ENCODE results near the gene DRAM2.
A peak's percentile ranks its signal among the peaks of the same experiment; 100 is the strongest.
"Not testable (repeated sequence)": the region's sequence is repeated elsewhere in the genome, so short reads cannot be mapped to it uniquely, and the experiment has no call there.

Gene DRAM2

GRCh38 chr1:111141245-111142220 lies 1.6 kb upstream of the DRAM2 start:
- DNase-seq: no peak

- no peak for DNase-seq
Observed at GRCh38 chr1:111140680-111140967, 731 bp upstream of the DRAM2 start.

GRCh38 chr1:111139324-111139955 lies 453 bp downstream of the DRAM2 start:
- peak; percentile 53 for DNase-seq

GRCh38 chr1:111133866-111134265 lies 6.0 kb downstream of the DRAM2 start:
- DNase-seq: no peak

- no peak for DNase-seq
Observed at GRCh38 chr1:111131693-111132092, 8.2 kb downstream of the DRAM2 start.

GRCh38 chr1:111129376-111129775 lies 10.5 kb downstream of the DRAM2 start:
- DNase-seq: no peak

GRCh38 chr1:111127923-111128643 lies 11.8 kb downstream of the DRAM2 start:
- no peak for DNase-seq

GRCh38 chr1:111126354-111126753 lies 13.5 kb downstream of the DRAM2 start:
- DNase-seq: no peak

- DNase-seq: no peak
Observed at GRCh38 chr1:111116496-111116895, 23.4 kb downstream of the DRAM2 start.

GRCh38 chr1:111110197-111110899 lies 29.5 kb downstream of the DRAM2 start:
- DNase-seq: no peak

GRCh38 chr1:111104981-111105380 lies 34.9 kb downstream of the DRAM2 start:
- DNase-seq: no peak

GRCh38 chr1:111101854-111102642 lies 37.8 kb downstream of the DRAM2 start:
- no peak for DNase-seq

- DNase-seq: no peak
Observed at GRCh38 chr1:111099289-111099688, 40.6 kb downstream of the DRAM2 start.

GRCh38 chr1:111097356-111098099 lies 42.4 kb downstream of the DRAM2 start:
- DNase-seq: no peak

GRCh38 chr1:111095421-111095820 lies 44.5 kb downstream of the DRAM2 start:
- DNase-seq: not testable (repeated sequence)

GRCh38 chr1:111089638-111090037 lies 50.3 kb downstream of the DRAM2 start:
- no peak for DNase-seq

GRCh38 chr1:111085676-111086075 lies 54.2 kb downstream of the DRAM2 start:
- DNase-seq: no peak

GRCh38 chr1:111084999-111085398 lies 54.9 kb downstream of the DRAM2 start:
- DNase-seq: no peak

- no peak for DNase-seq
Observed at GRCh38 chr1:111082421-111083203, 57.3 kb downstream of the DRAM2 start.

GRCh38 chr1:111079329-111079728 lies 60.6 kb downstream of the DRAM2 start:
- not testable (repeated sequence) for DNase-seq

GRCh38 chr1:111077312-111077711 lies 62.6 kb downstream of the DRAM2 start:
- DNase-seq: not testable (repeated sequence)
